PC-3 (cell line): Measurements from ENCODE around the gene ZMYND10. TPM values are rescaled to one million over a fixed set of nuclear protein-coding genes. Genes with fewer than 3 reads are reported as not detected.

Experiments used
- ATAC-seq: fragments of 200-7000 bp; cut with Tn5 transposase; 2 replicates; pipeline ENCODE4 v1.9.1; 2020; ENCODE audit warnings: mild to moderate bottlenecking, moderate library complexity
- BruUV-seq: library from RNA; stranded (reverse); fragments of 400-500 nt; replicated peaks from 2 replicates; lab custom pipeline; 2021; lab: Mats Ljungman, UMichigan
- CTCF ChIA-PET: fragments of 300-600 bp; sonication (Branson Sonifier 250); formaldehyde crosslinking; loops from one replicate; lab custom pipeline; 2022; ENCODE audit warnings: antibody characterized with exemption; lab: Charles Lee
- POLR2A ChIA-PET: fragments of 300-600 bp; sonication (Branson Sonifier 250); formaldehyde crosslinking; loops from one replicate; lab custom pipeline; 2022; ENCODE audit warnings: antibody characterized with exemption; ENCODE audit not compliant: unreplicated experiment; lab: Charles Lee
- DNase-seq: peaks from one replicate; pipeline ENCODE4 v3.0.0-alpha.2; 2015
- H2AFZ ChIP-seq: fragments of 300-600 bp; sonication (generic); 2 replicates; pipeline ENCODE4 v1.6.0; 2016; ENCODE audit warnings: antibody characterized with exemption, low read length
- H3F3A ChIP-seq: fragments of 300-600 bp; sonication (generic); one replicate; pipeline ENCODE4 v1.6.0; 2017; ENCODE audit warnings: antibody characterized with exemption, low read length, control low read depth, mild to moderate bottlenecking; ENCODE audit not compliant: unreplicated experiment
- H3K27ac ChIP-seq: fragments of 300-600 bp; sonication (generic); 2 replicates; pipeline ENCODE4 v1.5.1; 2016; ENCODE audit warnings: mild to moderate bottlenecking, low read length
- H3K27me3 ChIP-seq: fragments of 300-600 bp; sonication (generic); 2 replicates; pipeline ENCODE4 v1.6.1; 2016; ENCODE audit warnings: low read length, mixed read lengths
- H3K36me3 ChIP-seq: fragments of 300-600 bp; sonication (generic); 2 replicates; pipeline ENCODE4 v1.6.1; 2016; ENCODE audit warnings: low read depth, mixed run types, low read length, mixed read lengths
- H3K4me1 ChIP-seq: fragments of 300-600 bp; sonication (generic); 2 replicates; pipeline ENCODE4 v1.5.1; 2016; ENCODE audit warnings: low read length; ENCODE audit not compliant: insufficient read depth
- H3K4me2 ChIP-seq: fragments of 300-600 bp; sonication (generic); 2 replicates; pipeline ENCODE4 v1.6.0; 2016; ENCODE audit warnings: low read length
- H3K4me3 ChIP-seq: fragments of 300-600 bp; sonication (generic); 2 replicates; pipeline ENCODE4 v1.5.1; 2016; ENCODE audit warnings: mild to moderate bottlenecking, low read length, mixed read lengths
- H3K79me2 ChIP-seq: fragments of 300-600 bp; sonication (generic); 2 replicates; pipeline ENCODE4 v1.6.1; 2017; ENCODE audit warnings: low read length, mixed read lengths
- H3K9ac ChIP-seq: fragments of 300-600 bp; sonication (generic); 2 replicates; pipeline ENCODE4 v1.6.0; 2016; ENCODE audit warnings: mild to moderate bottlenecking, low read length
- H3K9me2 ChIP-seq: fragments of 300-600 bp; sonication (generic); replicated peaks from 2 replicates; pipeline ENCODE4 v1.6.1; 2016; ENCODE audit warnings: mixed run types, low read length, mixed read lengths
- H3K9me3 ChIP-seq: fragments of 300-600 bp; sonication (generic); 2 replicates; pipeline ENCODE4 v1.6.1; 2016; ENCODE audit warnings: low read length, mixed read lengths
- H4K20me1 ChIP-seq: fragments of 300-600 bp; sonication (generic); 2 replicates; pipeline ENCODE4 v1.6.1; 2016; ENCODE audit warnings: low read length, mixed read lengths
- EZH2 ChIP-seq: fragments of 300-600 bp; sonication (generic); IDR thresholded peaks from one replicate; pipeline ENCODE4 v1.6.1; 2017; ENCODE audit warnings: antibody characterized with exemption, mild to moderate bottlenecking, low read length; ENCODE audit not compliant: unreplicated experiment
- EZH2phosphoT487 ChIP-seq: fragments of 300-600 bp; sonication (generic); IDR thresholded peaks from 2 replicates; pipeline ENCODE4 v1.6.1; 2018; ENCODE audit warnings: mild to moderate bottlenecking, antibody characterized with exemption, low read length, borderline replicate concordance
- intact Hi-C: fragments of 100-400 bp; cut with micrococcal nuclease; formaldehyde crosslinking; loops from 2 replicates; pipeline ENCODE4 v1.9.0; 2023
- total RNA-seq: library from RNA; depleted of rRNA; stranded (reverse); fragments of >200 nt; gene quantifications from 2 replicates; pipeline ENCODE4 v1.2.3, GENCODE V29; 2014
- TF ChIP-seq, protein P1 (sequence below): fragments of 300-600 bp; sonication (generic); conservative IDR thresholded peaks from 2 replicates; pipeline ENCODE4 v1.5.1; 2017; ENCODE audit warnings: antibody characterized with exemption, low read depth, mild to moderate bottlenecking, low read length

ZMYND10 gene
- total RNA-seq, 1 experiment from 2014 or later, result 1.6 TPM

GRCh38 chr3:50316657-50317242, 28.8 kb downstream of the ZMYND10 start:
- Histone ChIP-seq H3K36me3 (peaks cover 6% of the 10 kb centered on the region), H3K9me2 (no peaks in the 10 kb centered on the region), H3K79me2 (peaks cover 35% of the 10 kb centered on the region), H3K9me3 (no peaks in the 10 kb centered on the region), H4K20me1 (no peaks in the 10 kb centered on the region), H3K27ac (peak overlapping the region; percentile 92), H3K4me2 (peak overlapping the region; percentile 88), H3F3A (peaks cover 13% of the 10 kb centered on the region), H3K9ac (peak overlapping the region; percentile 60), H2AFZ (no peak overlapping the region), H3K27me3 (no peaks in the 10 kb centered on the region), H3K4me3 (peak overlapping the region; percentile 57), H3K4me1 (peaks cover 48% of the 10 kb centered on the region)
- ChIA-PET CTCF (interaction anchor here (0.6 kb wide), 1 partner anchor 12 kb away, joined by 3 read pairs; no protein-coding TSS in a partner anchor), POLR2A (interaction anchor here (0.5 to 1.4 kb wide), 3 partner anchors 11 to 25 kb away, joined by 3 to 4 read pairs (median 4); partner anchors contain the start of genes HYAL3, IFRD2, NAA80 and TUSC2)
- no TSS peak for BruUV-seq
- intact Hi-C loops, result loop anchor here (1.0 kb wide), 1 partner anchor 17 kb away; the partner anchor contains the start of genes HYAL3 and NAA80
- no peak for TF ChIP-seq EZH2
- TF ChIP-seq, protein P1, sequence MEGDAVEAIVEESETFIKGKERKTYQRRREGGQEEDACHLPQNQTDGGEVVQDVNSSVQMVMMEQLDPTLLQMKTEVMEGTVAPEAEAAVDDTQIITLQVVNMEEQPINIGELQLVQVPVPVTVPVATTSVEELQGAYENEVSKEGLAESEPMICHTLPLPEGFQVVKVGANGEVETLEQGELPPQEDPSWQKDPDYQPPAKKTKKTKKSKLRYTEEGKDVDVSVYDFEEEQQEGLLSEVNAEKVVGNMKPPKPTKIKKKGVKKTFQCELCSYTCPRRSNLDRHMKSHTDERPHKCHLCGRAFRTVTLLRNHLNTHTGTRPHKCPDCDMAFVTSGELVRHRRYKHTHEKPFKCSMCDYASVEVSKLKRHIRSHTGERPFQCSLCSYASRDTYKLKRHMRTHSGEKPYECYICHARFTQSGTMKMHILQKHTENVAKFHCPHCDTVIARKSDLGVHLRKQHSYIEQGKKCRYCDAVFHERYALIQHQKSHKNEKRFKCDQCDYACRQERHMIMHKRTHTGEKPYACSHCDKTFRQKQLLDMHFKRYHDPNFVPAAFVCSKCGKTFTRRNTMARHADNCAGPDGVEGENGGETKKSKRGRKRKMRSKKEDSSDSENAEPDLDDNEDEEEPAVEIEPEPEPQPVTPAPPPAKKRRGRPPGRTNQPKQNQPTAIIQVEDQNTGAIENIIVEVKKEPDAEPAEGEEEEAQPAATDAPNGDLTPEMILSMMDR, result no peak
- TF ChIP-seq EZH2phosphoT487, result no peak
- DNase-seq, result peak; percentile 98
- peak; percentile 79 for ATAC-seq

GRCh38 chr3:50314816-50315215, 30.7 kb downstream of the ZMYND10 start:
- CTCF ChIA-PET, result no interaction called here

More at GRCh38 chr3:50314816-50315215, 30.7 kb downstream of the ZMYND10 start:
- Histone ChIP-seq H3K79me2 (peaks cover 24% of the 10 kb centered on the region), H3K36me3 (peaks cover 6% of the 10 kb centered on the region), H3K27me3 (no peaks in the 10 kb centered on the region), H3K4me1 (peaks cover 40% of the 10 kb centered on the region), H3K9me2 (no peaks in the 10 kb centered on the region), H3K9ac (no peak overlapping the region), H3K4me2 (no peak overlapping the region), H3K27ac (no peak overlapping the region), H3K9me3 (no peaks in the 10 kb centered on the region), H4K20me1 (no peaks in the 10 kb centered on the region), H3F3A (peaks cover 13% of the 10 kb centered on the region), H2AFZ (no peak overlapping the region), H3K4me3 (no peak overlapping the region)
- ATAC-seq (no peak), DNase-seq (no peak)
- BruUV-seq, result no TSS peak
- TF ChIP-seq EZH2 (no peak), EZH2phosphoT487 (no peak)
- TF ChIP-seq, protein P1, result no peak
- intact Hi-C loops, result no loop called here
- POLR2A ChIA-PET, result interaction anchor here (0.5 to 0.6 kb wide), 2 partner anchors 14 to 253 kb away, joined by 3 read pairs; partner anchors contain the start of gene C3orf18
